IMR-90 (cell line): ENCODE measurements around the gene FAM168A. TPM values are rescaled to one million over a fixed set of nuclear protein-coding genes. Genes with fewer than 3 reads are reported as not detected.

Experiments used
- ATAC-seq: fragments of 200-7000 bp; cut with Tn5 transposase; 2 replicates; pipeline ENCODE4 v1.9.1; 2020; ENCODE audit warnings: low read depth, mild to moderate bottlenecking, moderate library complexity
- BruUV-seq: library from RNA; stranded (reverse); fragments of 400-500 nt; replicated peaks from 2 replicates; lab custom pipeline; 2021; lab: Mats Ljungman, UMichigan
- CTCF ChIA-PET: fragments of 300-600 bp; formaldehyde crosslinking; extraction: SDS; loops from one replicate; lab custom pipeline; 2021; ENCODE audit warnings: antibody characterized with exemption; lab: Yijun Ruan, JAX
- POLR2A ChIA-PET: fragments of 300-600 bp; sonication (Branson Sonifier 250); formaldehyde crosslinking; loops from one replicate; lab custom pipeline; 2022; ENCODE audit warnings: antibody characterized with exemption; ENCODE audit not compliant: unreplicated experiment; lab: Charles Lee
- DNase-seq: peaks from one replicate; pipeline ENCODE4 v3.0.0; 2013
- H2AFZ ChIP-seq: replicated peaks from 2 replicates; pipeline ENCODE3; 2013; ENCODE audit warnings: low read length, mild to moderate bottlenecking; ENCODE audit not compliant: poor library complexity
- H2AK5ac ChIP-seq: 2 replicates; pipeline ENCODE4 v1.6.1; 2013; ENCODE audit warnings: low read depth, low read length, inconsistent platforms
- H2AK9ac ChIP-seq: replicated peaks from 2 replicates; pipeline ENCODE3; 2013; ENCODE audit warnings: mild to moderate bottlenecking, low read depth, low read length, moderate library complexity; ENCODE audit not compliant: poor library complexity
- H2BK120ac ChIP-seq: 2 replicates; pipeline ENCODE4 v1.6.1; 2013; ENCODE audit warnings: low read depth, low read length, inconsistent platforms
- H2BK15ac ChIP-seq: 3 replicates; pipeline ENCODE4 v1.6.1; 2013; ENCODE audit warnings: low read depth, low read length, inconsistent platforms
- H2BK20ac ChIP-seq: 2 replicates; pipeline ENCODE4 v1.6.1; 2013; ENCODE audit warnings: low read depth, mild to moderate bottlenecking, inconsistent platforms, low read length, moderate library complexity
- H2BK5ac ChIP-seq: 2 replicates; pipeline ENCODE4 v1.6.1; 2013; ENCODE audit warnings: mild to moderate bottlenecking, low read depth, low read length, inconsistent platforms; ENCODE audit not compliant: poor library complexity, severe bottlenecking
- H3K14ac ChIP-seq: replicated peaks from 2 replicates; pipeline ENCODE4 v1.6.1; 2013; ENCODE audit warnings: low read depth, low read length, inconsistent platforms
- H3K18ac ChIP-seq: 2 replicates; pipeline ENCODE4 v1.6.1; 2013; ENCODE audit warnings: low read depth, low read length, control low read depth
- H3K23ac ChIP-seq: 2 replicates; pipeline ENCODE4 v1.6.1; 2013; ENCODE audit warnings: low read depth, low read length, inconsistent platforms
- H3K27ac ChIP-seq: 2 replicates; pipeline ENCODE4 v1.5.1; 2013; ENCODE audit warnings: mild to moderate bottlenecking, control low read depth, low read length; ENCODE audit not compliant: insufficient read depth
- H3K27me3 ChIP-seq: 2 replicates; pipeline ENCODE4 v1.6.1; 2013; ENCODE audit warnings: low read length; ENCODE audit not compliant: control insufficient read depth, insufficient read depth
- H3K36me3 ChIP-seq: 2 replicates; pipeline ENCODE4 v1.6.1; 2013; ENCODE audit warnings: low read length, mixed read lengths; ENCODE audit not compliant: control insufficient read depth, insufficient read depth
- H3K4ac ChIP-seq: 2 replicates; pipeline ENCODE4 v1.6.1; 2013; ENCODE audit warnings: low read depth, low read length, inconsistent platforms
- H3K4me1 ChIP-seq: 2 replicates; pipeline ENCODE4 v1.6.1; 2013; ENCODE audit warnings: low read length, mixed read lengths; ENCODE audit not compliant: control insufficient read depth, insufficient read depth
- H3K4me2 ChIP-seq: 2 replicates; pipeline ENCODE4 v1.6.1; 2013; ENCODE audit warnings: low read depth, mild to moderate bottlenecking, control low read depth, low read length, moderate library complexity
- H3K4me3 ChIP-seq: 2 replicates; pipeline ENCODE4 v1.5.1; 2013; ENCODE audit warnings: low read depth, mild to moderate bottlenecking, control low read depth, low read length, moderate library complexity; ENCODE audit not compliant: insufficient read depth
- H3K56ac ChIP-seq: 2 replicates; pipeline ENCODE4 v1.6.1; 2013; ENCODE audit warnings: low read length, inconsistent platforms; ENCODE audit not compliant: insufficient read depth; ENCODE audit errors: extremely low read depth
- H3K79me1 ChIP-seq, 2 experiments: 2 replicates each; pipeline ENCODE4 v1.6.1; 2013; ENCODE audit warnings: low read length in 2 of 2, inconsistent platforms in 1 of 2, low read depth in 1 of 2
- H3K9ac ChIP-seq: 2 replicates; pipeline ENCODE4 v1.6.1; 2013; ENCODE audit warnings: low read depth, low read length, control low read depth
- H3K9me1 ChIP-seq: 2 replicates; pipeline ENCODE4 v1.6.1; 2013; ENCODE audit warnings: low read length, inconsistent platforms; ENCODE audit not compliant: insufficient read depth
- H3K9me3 ChIP-seq: 2 replicates; pipeline ENCODE4 v1.6.1; 2013; ENCODE audit warnings: low read length; ENCODE audit not compliant: control insufficient read depth, insufficient read depth
- H4K20me1 ChIP-seq: 2 replicates; pipeline ENCODE4 v1.6.1; 2013; ENCODE audit warnings: low read length, inconsistent platforms; ENCODE audit not compliant: insufficient read depth
- H4K5ac ChIP-seq: 2 replicates; pipeline ENCODE4 v1.6.1; 2013; ENCODE audit warnings: mild to moderate bottlenecking, low read depth, low read length, control low read depth
- H4K8ac ChIP-seq, 2 experiments: 2 replicates each; pipeline ENCODE4 v1.6.1; 2013; ENCODE audit warnings: low read depth in 2 of 2, low read length in 2 of 2, control low read depth in 1 of 2, inconsistent platforms in 1 of 2
- H4K91ac ChIP-seq: 2 replicates; pipeline ENCODE4 v1.6.1; 2013; ENCODE audit warnings: low read depth, low read length, inconsistent platforms; ENCODE audit not compliant: insufficient read depth
- BHLHE40 ChIP-seq: fragments of 150-350 bp; IDR thresholded peaks from 2 replicates; pipeline ENCODE4 v1.6.1; 2016; ENCODE audit warnings: mild to moderate bottlenecking, low read depth, low read length
- CEBPB ChIP-seq: IDR thresholded peaks from 2 replicates; pipeline ENCODE4 v1.6.1; 2012; ENCODE audit warnings: low read depth, low read length, improper control_type of control experiment
- CHD1 ChIP-seq: IDR thresholded peaks from 2 replicates; pipeline ENCODE4 v1.6.1; 2012; ENCODE audit warnings: low read depth, low read length, improper control_type of control experiment
- MAFK ChIP-seq: IDR thresholded peaks from 2 replicates; pipeline ENCODE4 v1.6.1; 2012; ENCODE audit warnings: low read depth, low read length, improper control_type of control experiment
- MAZ ChIP-seq: IDR thresholded peaks from 2 replicates; pipeline ENCODE4 v1.6.1; 2012; ENCODE audit warnings: low read depth, mild to moderate bottlenecking, low read length, improper control_type of control experiment, moderate library complexity, borderline replicate concordance
- NFE2L2 ChIP-seq: fragments of 150-350 bp; IDR thresholded peaks from 2 replicates; pipeline ENCODE4 v1.6.1; 2016; ENCODE audit warnings: low read depth, mild to moderate bottlenecking, low read length
- RAD21 ChIP-seq: IDR thresholded peaks from 2 replicates; pipeline ENCODE4 v1.6.1; 2012; ENCODE audit warnings: low read length, improper control_type of control experiment
- RCOR1 ChIP-seq: IDR thresholded peaks from 2 replicates; pipeline ENCODE4 v1.6.1; 2012; ENCODE audit warnings: mild to moderate bottlenecking, low read length, improper control_type of control experiment; ENCODE audit not compliant: insufficient replicate concordance
- RFX5 ChIP-seq: IDR thresholded peaks from 2 replicates; pipeline ENCODE4 v1.8.0; 2012; ENCODE audit warnings: low read depth, mild to moderate bottlenecking, low read length, moderate library complexity
- WGBS, 2 experiments: methylation state at CpG; one replicate each; pipeline versions ENCODE4 v1.1.5 to v1.1.7; 2013; ENCODE audit warnings: missing lambda C conversion rate in 2 of 2; ENCODE audit not compliant: insufficient read length in 1 of 2; ENCODE audit errors: extremely low coverage in 2 of 2; 5-methylcytosine and 5-hydroxymethylcytosine counted together
- dilution Hi-C: fragments of 300-500 bp; cut with HindIII; formaldehyde crosslinking; loops from one replicate; pipeline ENCODE4 v1.14.3; 2018; ENCODE audit warnings: low sequenced_read_pairs; ENCODE audit not compliant: unreplicated experiment
- in situ Hi-C: fragments of 300-500 bp; cut with MboI; formaldehyde crosslinking; loops from 3 replicates; pipeline ENCODE4 v1.14.3; 2019; ENCODE audit warnings: low sequenced_read_pairs, inconsistent platforms, mixed read lengths
- intact Hi-C: fragments of 100-400 bp; cut with micrococcal nuclease; formaldehyde crosslinking; loops from 2 replicates; pipeline ENCODE4 v1.10.0; 2022
- polyA plus RNA-seq, 3 experiments: library from polyadenylated mRNA; depleted of rRNA; stranded (reverse); fragments of >200 nt; gene quantifications; 2 replicates each; pipeline ENCODE4 v1.2.3, GENCODE V29; 2012; ENCODE audit warnings: low replicate concordance in 1 of 3
- total RNA-seq: library from RNA; depleted of rRNA; stranded (reverse); fragments of >200 nt; gene quantifications from 2 replicates; pipeline ENCODE4 v1.2.3, GENCODE V29; 2012
- TF ChIP-seq, protein P1 (sequence below): fragments of 150-350 bp; IDR thresholded peaks from 2 replicates; pipeline ENCODE4 v1.6.1; 2016; ENCODE audit warnings: low read depth, mild to moderate bottlenecking, low read length, moderate library complexity, borderline replicate concordance
- TF ChIP-seq, protein P2 (sequence below): conservative IDR thresholded peaks from 2 replicates; pipeline ENCODE4 v1.5.1; 2012; ENCODE audit warnings: mild to moderate bottlenecking, low read depth, low read length, improper control_type of control experiment

The FAM168A gene
- total and polyA plus RNA-seq, 2 of the 4 experiments (the other 2 are of a cell fraction): 13.1 to 22.8 TPM

DNA sequence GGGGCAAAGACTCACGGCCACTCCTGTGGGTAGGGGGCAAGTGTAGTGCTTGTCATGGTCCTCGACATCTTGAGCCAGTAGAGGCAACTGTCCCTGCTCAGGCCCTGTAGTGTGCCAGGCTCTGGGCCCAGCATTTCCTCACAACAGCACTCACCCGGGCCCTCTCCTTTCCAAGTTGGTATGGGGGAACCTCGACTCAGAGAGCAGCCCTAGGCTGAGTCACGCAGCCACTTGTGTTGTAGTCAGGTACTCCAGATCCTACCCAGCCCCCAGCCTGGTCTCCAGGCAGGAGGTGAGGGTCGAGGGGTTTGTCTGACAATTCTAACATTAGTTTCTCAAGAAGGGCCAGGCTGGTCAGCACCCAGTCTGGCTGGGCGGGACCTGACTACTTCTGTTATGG is 217.6 kb downstream of the FAM168A start:
- Histone ChIP-seq H2BK120ac (no peak overlapping the region), H2BK20ac (no peak overlapping the region), H4K5ac (no peak overlapping the region), H3K18ac (no peak overlapping the region), H3K36me3 (no peaks in the 10 kb centered on the region), H3K9me3 (no peaks in the 10 kb centered on the region), H2BK15ac (no peak overlapping the region), H2BK5ac (no peak overlapping the region), H2AK5ac (0 out of 2 replicates have a peak overlapping the region, but pooled peaks have one; percentile 30), H3K14ac (no peak overlapping the region), H4K91ac (no peak overlapping the region), H3K79me1 (peaks cover 25 to 70% of the 10 kb centered on the region in 2 experiments), H3K4me2 (no peak overlapping the region), H4K20me1 (peaks cover 56% of the 10 kb centered on the region; the same call in 1 of the 2 replicates), H3K56ac (no peak overlapping the region), H3K27ac (no peak overlapping the region), H3K9ac (no peak overlapping the region), H3K27me3 (no peaks in the 10 kb centered on the region), H3K4me1 (peaks cover 18% of the 10 kb centered on the region; the same call in 1 of the 2 replicates), H4K8ac (no peak overlapping the region), H3K23ac (no peak overlapping the region), H3K4ac (no peak overlapping the region), H3K9me1 (peaks cover 11% of the 10 kb centered on the region; the same call in 1 of the 2 replicates), H2AFZ (no peak overlapping the region), H3K4me3 (no peak overlapping the region), H2AK9ac (no peak overlapping the region)
- dilution Hi-C loops: no loop called here
- TF ChIP-seq CHD1: no peak
- TF ChIP-seq MAZ: no peak
- TF ChIP-seq RFX5: no peak
- TF ChIP-seq, protein P1, sequence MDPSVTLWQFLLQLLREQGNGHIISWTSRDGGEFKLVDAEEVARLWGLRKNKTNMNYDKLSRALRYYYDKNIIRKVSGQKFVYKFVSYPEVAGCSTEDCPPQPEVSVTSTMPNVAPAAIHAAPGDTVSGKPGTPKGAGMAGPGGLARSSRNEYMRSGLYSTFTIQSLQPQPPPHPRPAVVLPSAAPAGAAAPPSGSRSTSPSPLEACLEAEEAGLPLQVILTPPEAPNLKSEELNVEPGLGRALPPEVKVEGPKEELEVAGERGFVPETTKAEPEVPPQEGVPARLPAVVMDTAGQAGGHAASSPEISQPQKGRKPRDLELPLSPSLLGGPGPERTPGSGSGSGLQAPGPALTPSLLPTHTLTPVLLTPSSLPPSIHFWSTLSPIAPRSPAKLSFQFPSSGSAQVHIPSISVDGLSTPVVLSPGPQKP: no peak
- TF ChIP-seq NFE2L2: no peak
- TF ChIP-seq BHLHE40: no peak
- TF ChIP-seq CEBPB: no peak
- TF ChIP-seq MAFK: no peak
- TF ChIP-seq RAD21: no peak
- no peak for TF ChIP-seq RCOR1
- TF ChIP-seq, protein P2, sequence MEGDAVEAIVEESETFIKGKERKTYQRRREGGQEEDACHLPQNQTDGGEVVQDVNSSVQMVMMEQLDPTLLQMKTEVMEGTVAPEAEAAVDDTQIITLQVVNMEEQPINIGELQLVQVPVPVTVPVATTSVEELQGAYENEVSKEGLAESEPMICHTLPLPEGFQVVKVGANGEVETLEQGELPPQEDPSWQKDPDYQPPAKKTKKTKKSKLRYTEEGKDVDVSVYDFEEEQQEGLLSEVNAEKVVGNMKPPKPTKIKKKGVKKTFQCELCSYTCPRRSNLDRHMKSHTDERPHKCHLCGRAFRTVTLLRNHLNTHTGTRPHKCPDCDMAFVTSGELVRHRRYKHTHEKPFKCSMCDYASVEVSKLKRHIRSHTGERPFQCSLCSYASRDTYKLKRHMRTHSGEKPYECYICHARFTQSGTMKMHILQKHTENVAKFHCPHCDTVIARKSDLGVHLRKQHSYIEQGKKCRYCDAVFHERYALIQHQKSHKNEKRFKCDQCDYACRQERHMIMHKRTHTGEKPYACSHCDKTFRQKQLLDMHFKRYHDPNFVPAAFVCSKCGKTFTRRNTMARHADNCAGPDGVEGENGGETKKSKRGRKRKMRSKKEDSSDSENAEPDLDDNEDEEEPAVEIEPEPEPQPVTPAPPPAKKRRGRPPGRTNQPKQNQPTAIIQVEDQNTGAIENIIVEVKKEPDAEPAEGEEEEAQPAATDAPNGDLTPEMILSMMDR: no peak
- ChIA-PET POLR2A (no interaction called here), CTCF (no interaction called here)
- intact Hi-C loops: no loop called here
- no peak for ATAC-seq
- no TSS peak for BruUV-seq
- in situ Hi-C loops: no loop called here
- no peak for DNase-seq
- WGBS, 2 experiments: 90% methylated on average over 2 of the region's 7 CpGs; no CpG with 5 or more reads in 1 of the 2 experiments
